HEK293 (cell line): ENCODE measurements around the gene PTBP1.

Source experiments
- CTCF ChIA-PET: fragments of 350-600 bp; formaldehyde crosslinking; extraction: SDS; loops from one replicate; lab custom pipeline; 2021; ENCODE audit warnings: antibody characterized with exemption; lab: Yijun Ruan, JAX
- POLR2A ChIA-PET: fragments of 300-600 bp; formaldehyde crosslinking; extraction: SDS; loops from one replicate; lab custom pipeline; 2020; ENCODE audit warnings: antibody characterized with exemption, inconsistent platforms; lab: Yijun Ruan, JAX
- H3K27ac ChIP-seq: fragments of 200-500 bp; sonication (Bioruptor generic); 2 replicates; pipeline ENCODE4 v1.5.1; 2014; ENCODE audit warnings: low read depth, low read length, control low read depth, inconsistent platforms; ENCODE audit errors: extremely low read depth
- H3K36me3 ChIP-seq, 2 experiments: fragments of 200-500 bp in 1 of 2; sonication (Bioruptor generic) in 1 of 2; 1 replicate in 1 of 2; 2 replicates in 1 of 2; pipeline ENCODE4 v1.5.1; 2014 to 2017; ENCODE audit warnings: inconsistent platforms in 2 of 2, low read length in 2 of 2; ENCODE audit not compliant: control insufficient read depth in 2 of 2, insufficient read depth in 1 of 2
- H3K4me1 ChIP-seq: fragments of 200-500 bp; sonication (Bioruptor generic); 2 replicates; pipeline ENCODE4 v1.5.1; 2014; ENCODE audit warnings: mild to moderate bottlenecking, low read length, inconsistent platforms; ENCODE audit not compliant: control insufficient read depth, insufficient read depth
- H3K4me3 ChIP-seq: 2 replicates; pipeline ENCODE4 v1.5.1; 2011; ENCODE audit warnings: low read depth, mild to moderate bottlenecking, control low read depth, low read length, moderate library complexity
- H3K9me3 ChIP-seq: fragments of 200-500 bp; sonication (Bioruptor generic); 2 replicates; pipeline ENCODE4 v1.5.1; 2014; ENCODE audit warnings: low read depth, low read length, inconsistent platforms; ENCODE audit not compliant: control insufficient read depth, insufficient read depth
- GLIS1 ChIP-seq: fragments of 450-650 bp; formaldehyde crosslinking; IDR thresholded peaks from 2 replicates; pipeline ENCODE4 v1.5.1; 2016; ENCODE audit warnings: missing biosample characterization, missing genetic modification characterization
- GLIS2 ChIP-seq: fragments of 450-650 bp; formaldehyde crosslinking; IDR thresholded peaks from 2 replicates; pipeline ENCODE4 v1.5.1; 2016; ENCODE audit warnings: missing biosample characterization, missing genetic modification characterization
- HOXD13 ChIP-seq: sonication (generic); formaldehyde crosslinking; IDR thresholded peaks from 2 replicates; pipeline ENCODE4 v1.8.0; 2022; ENCODE audit warnings: missing genetic modification reagents, borderline replicate concordance
- KLF1 ChIP-seq: fragments of 450-650 bp; formaldehyde crosslinking; IDR thresholded peaks from 2 replicates; pipeline ENCODE4 v1.5.1; 2016; ENCODE audit warnings: missing biosample characterization, missing genetic modification characterization
- OVOL3 ChIP-seq: fragments of 450-650 bp; formaldehyde crosslinking; IDR thresholded peaks from 2 replicates; pipeline ENCODE4 v1.5.1; 2016; ENCODE audit warnings: missing biosample characterization, missing genetic modification characterization
- SP3 ChIP-seq: fragments of 450-650 bp; formaldehyde crosslinking; IDR thresholded peaks from 2 replicates; pipeline ENCODE4 v1.5.1; 2016; ENCODE audit warnings: missing biosample characterization, missing genetic modification characterization
- WT1 ChIP-seq: fragments of 450-650 bp; formaldehyde crosslinking; IDR thresholded peaks from 2 replicates; pipeline ENCODE4 v1.5.1; 2016; ENCODE audit warnings: missing biosample characterization, missing genetic modification characterization
- ZBTB48 ChIP-seq: fragments of 450-650 bp; formaldehyde crosslinking; IDR thresholded peaks from 2 replicates; pipeline ENCODE4 v1.5.1; 2016; ENCODE audit warnings: missing biosample characterization, missing genetic modification characterization
- ZFHX2 ChIP-seq: fragments of 450-650 bp; formaldehyde crosslinking; conservative IDR thresholded peaks from 2 replicates; pipeline ENCODE4 v1.5.1; 2016; ENCODE audit warnings: missing biosample characterization, missing genetic modification characterization
- ZFP37 ChIP-seq: fragments of 450-650 bp; formaldehyde crosslinking; IDR thresholded peaks from 2 replicates; pipeline ENCODE4 v1.5.1; 2016; ENCODE audit warnings: missing biosample characterization, missing genetic modification characterization
- ZNF121 ChIP-seq: fragments of 450-650 bp; formaldehyde crosslinking; IDR thresholded peaks from 2 replicates; pipeline ENCODE4 v1.5.1; 2016; ENCODE audit warnings: missing biosample characterization, missing genetic modification characterization
- ZNF157 ChIP-seq: fragments of 450-650 bp; formaldehyde crosslinking; IDR thresholded peaks from 2 replicates; pipeline ENCODE4 v1.5.1; 2016; ENCODE audit warnings: missing biosample characterization, missing genetic modification characterization
- ZNF302 ChIP-seq: fragments of 450-650 bp; formaldehyde crosslinking; IDR thresholded peaks from 2 replicates; pipeline ENCODE4 v1.5.1; 2016; ENCODE audit warnings: missing biosample characterization, missing genetic modification characterization, low read depth
- ZNF529 ChIP-seq: fragments of 450-650 bp; formaldehyde crosslinking; IDR thresholded peaks from 2 replicates; pipeline ENCODE4 v1.5.1; 2017; ENCODE audit warnings: missing genetic modification characterization, missing biosample characterization; ENCODE audit not compliant: insufficient replicate concordance
- ZNF747 ChIP-seq: fragments of 450-650 bp; formaldehyde crosslinking; IDR thresholded peaks from 2 replicates; pipeline ENCODE4 v1.5.1; 2016; ENCODE audit warnings: missing biosample characterization, missing genetic modification characterization
- ZNF792 ChIP-seq: fragments of 450-650 bp; formaldehyde crosslinking; IDR thresholded peaks from 2 replicates; pipeline ENCODE4 v1.5.1; 2016; ENCODE audit warnings: missing biosample characterization, missing genetic modification characterization
- TF ChIP-seq, protein P1 (sequence below): fragments of 450-650 bp; formaldehyde crosslinking; IDR thresholded peaks from 2 replicates; pipeline ENCODE4 v1.5.1; 2016; ENCODE audit warnings: missing biosample characterization, missing genetic modification characterization, low read depth
- TF ChIP-seq, protein P2 (sequence below): fragments of 450-650 bp; formaldehyde crosslinking; IDR thresholded peaks from 2 replicates; pipeline ENCODE4 v1.5.1; 2016; ENCODE audit warnings: missing biosample characterization, missing genetic modification characterization
- TF ChIP-seq, protein P3 (sequence below): fragments of 450-650 bp; formaldehyde crosslinking; IDR thresholded peaks from 2 replicates; pipeline ENCODE4 v1.5.1; 2016; ENCODE audit warnings: missing biosample characterization, missing genetic modification characterization, borderline replicate concordance
- TF ChIP-seq, protein P4 (sequence below): fragments of 450-650 bp; formaldehyde crosslinking; IDR thresholded peaks from 2 replicates; pipeline ENCODE4 v1.5.1; 2016; ENCODE audit warnings: missing biosample characterization, missing genetic modification characterization
- TF ChIP-seq, protein P5 (sequence below): fragments of 450-650 bp; formaldehyde crosslinking; IDR thresholded peaks from 2 replicates; pipeline ENCODE4 v1.5.1; 2016; ENCODE audit warnings: missing biosample characterization, missing genetic modification characterization

Gene PTBP1

DNA sequence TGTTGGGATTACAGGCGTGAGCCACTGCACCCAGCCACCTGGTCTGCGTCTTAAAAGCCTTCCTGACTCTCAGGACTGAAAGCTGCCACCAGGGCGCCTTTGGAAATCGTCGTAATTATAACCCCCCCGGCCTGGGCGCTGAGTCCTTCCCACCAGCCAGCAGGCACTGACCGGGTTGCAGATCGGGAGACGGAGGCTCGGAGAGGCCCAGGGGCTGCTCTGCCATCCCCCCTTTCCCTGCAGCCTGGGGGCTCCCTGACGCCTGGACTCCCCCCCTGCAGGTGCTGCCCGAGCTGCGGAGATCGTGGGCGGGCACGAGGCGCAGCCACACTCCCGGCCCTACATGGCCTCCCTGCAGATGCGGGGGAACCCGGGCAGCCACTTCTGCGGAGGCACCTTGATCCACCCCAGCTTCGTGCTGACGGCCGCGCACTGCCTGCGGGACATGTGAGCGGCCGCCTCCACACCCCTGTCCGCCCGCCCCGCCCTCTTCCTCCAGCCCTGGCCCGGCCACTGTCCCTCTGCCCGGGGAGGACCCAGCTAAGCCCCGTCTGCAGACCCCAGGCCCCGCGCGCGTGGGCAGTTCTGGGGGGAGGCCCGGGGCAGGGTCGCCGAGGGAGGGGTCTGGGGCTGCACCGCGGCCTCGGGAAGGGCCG lies 46.1 kb downstream of the PTBP1 start (continued):
- TF ChIP-seq OVOL3 (tag by site-specific recombination) (no peak), ZBTB48 (tag by site-specific recombination) (no peak), ZNF529 (no peak), GLIS2 (peak; percentile 52; the same call in 1 of the 2 replicates), ZFP37 (no peak), ZNF302 (no peak), ZNF747 (tag by site-specific recombination) (no peak)
- TF ChIP-seq, protein P1, sequence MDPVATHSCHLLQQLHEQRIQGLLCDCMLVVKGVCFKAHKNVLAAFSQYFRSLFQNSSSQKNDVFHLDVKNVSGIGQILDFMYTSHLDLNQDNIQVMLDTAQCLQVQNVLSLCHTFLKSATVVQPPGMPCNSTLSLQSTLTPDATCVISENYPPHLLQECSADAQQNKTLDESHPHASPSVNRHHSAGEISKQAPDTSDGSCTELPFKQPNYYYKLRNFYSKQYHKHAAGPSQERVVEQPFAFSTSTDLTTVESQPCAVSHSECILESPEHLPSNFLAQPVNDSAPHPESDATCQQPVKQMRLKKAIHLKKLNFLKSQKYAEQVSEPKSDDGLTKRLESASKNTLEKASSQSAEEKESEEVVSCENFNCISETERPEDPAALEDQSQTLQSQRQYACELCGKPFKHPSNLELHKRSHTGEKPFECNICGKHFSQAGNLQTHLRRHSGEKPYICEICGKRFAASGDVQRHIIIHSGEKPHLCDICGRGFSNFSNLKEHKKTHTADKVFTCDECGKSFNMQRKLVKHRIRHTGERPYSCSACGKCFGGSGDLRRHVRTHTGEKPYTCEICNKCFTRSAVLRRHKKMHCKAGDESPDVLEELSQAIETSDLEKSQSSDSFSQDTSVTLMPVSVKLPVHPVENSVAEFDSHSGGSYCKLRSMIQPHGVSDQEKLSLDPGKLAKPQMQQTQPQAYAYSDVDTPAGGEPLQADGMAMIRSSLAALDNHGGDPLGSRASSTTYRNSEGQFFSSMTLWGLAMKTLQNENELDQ (tag by site-specific recombination), result no peak
- TF ChIP-seq, protein P2, sequence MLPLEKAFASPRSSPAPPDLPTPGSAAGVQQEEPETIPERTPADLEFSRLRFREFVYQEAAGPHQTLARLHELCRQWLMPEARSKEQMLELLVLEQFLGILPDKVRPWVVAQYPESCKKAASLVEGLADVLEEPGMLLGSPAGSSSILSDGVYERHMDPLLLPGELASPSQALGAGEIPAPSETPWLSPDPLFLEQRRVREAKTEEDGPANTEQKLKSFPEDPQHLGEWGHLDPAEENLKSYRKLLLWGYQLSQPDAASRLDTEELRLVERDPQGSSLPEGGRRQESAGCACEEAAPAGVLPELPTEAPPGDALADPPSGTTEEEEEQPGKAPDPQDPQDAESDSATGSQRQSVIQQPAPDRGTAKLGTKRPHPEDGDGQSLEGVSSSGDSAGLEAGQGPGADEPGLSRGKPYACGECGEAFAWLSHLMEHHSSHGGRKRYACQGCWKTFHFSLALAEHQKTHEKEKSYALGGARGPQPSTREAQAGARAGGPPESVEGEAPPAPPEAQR (tag by site-specific recombination), result no peak

- no peaks in the 10 kb centered on the region for H3K36me3 ChIP-seq
- no peaks in the 10 kb centered on the region; the same call in 1 of the 2 replicates for H3K4me1 ChIP-seq
- CTCF ChIA-PET, result interaction anchor here (1.0 kb wide), 1 partner anchor 13 kb away, joined by 3 read pairs; no protein-coding TSS in a partner anchor
- H3K27ac ChIP-seq, result no peak overlapping the region
- POLR2A ChIA-PET, result no interaction called here
- TF ChIP-seq ZNF792 (tag by site-specific recombination), result peak; percentile 72; the same call in 1 of the 2 replicates
- TF ChIP-seq SP3 (tag by site-specific recombination), result 0 out of 2 replicates have a peak, but pooled peaks have one; percentile 36
- TF ChIP-seq, protein P3, sequence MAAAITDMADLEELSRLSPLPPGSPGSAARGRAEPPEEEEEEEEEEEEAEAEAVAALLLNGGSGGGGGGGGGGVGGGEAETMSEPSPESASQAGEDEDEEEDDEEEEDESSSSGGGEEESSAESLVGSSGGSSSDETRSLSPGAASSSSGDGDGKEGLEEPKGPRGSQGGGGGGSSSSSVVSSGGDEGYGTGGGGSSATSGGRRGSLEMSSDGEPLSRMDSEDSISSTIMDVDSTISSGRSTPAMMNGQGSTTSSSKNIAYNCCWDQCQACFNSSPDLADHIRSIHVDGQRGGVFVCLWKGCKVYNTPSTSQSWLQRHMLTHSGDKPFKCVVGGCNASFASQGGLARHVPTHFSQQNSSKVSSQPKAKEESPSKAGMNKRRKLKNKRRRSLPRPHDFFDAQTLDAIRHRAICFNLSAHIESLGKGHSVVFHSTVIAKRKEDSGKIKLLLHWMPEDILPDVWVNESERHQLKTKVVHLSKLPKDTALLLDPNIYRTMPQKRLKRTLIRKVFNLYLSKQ (tag by site-specific recombination), result no peak
- TF ChIP-seq GLIS1 (tag by site-specific recombination), result no peak
- no peak for TF ChIP-seq ZNF157 (tag by site-specific recombination)
- H3K4me3 ChIP-seq, result peak overlapping the region; percentile 7; the same call in 1 of the 2 replicates
- no peaks in the 10 kb centered on the region for H3K9me3 ChIP-seq
Observed at GRCh38 chr19:843836-844545, 46.7 kb downstream of the PTBP1 start.

DNA sequence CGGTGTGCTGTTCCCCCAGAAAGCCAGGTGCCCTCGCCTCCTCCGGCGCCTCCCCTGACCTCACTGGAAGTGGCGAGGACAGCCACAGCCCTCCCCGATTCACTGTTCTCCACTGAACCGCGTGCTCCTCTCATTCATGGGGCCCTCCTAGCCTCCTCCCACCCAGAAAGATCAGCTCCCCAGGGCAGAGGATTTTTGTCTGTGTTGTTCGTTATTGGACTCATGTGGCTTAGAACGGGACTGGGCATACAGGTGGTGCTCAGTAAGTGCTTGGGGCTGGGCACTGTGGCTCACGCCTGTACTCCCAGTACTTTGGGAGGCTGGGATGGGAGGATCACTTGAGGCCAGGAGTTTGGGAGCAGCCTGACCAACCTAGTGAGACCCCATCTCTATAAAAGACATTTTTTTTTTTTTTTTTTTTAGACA lies 47.3 kb downstream of the PTBP1 start:
- Histone ChIP-seq H3K4me1 (no peaks in the 10 kb centered on the region; the same call in 1 of the 2 replicates), H3K36me3 (no peaks in the 10 kb centered on the region), H3K27ac (no peak overlapping the region), H3K9me3 (no peaks in the 10 kb centered on the region), H3K4me3 (no peak overlapping the region)
- ChIA-PET CTCF (no interaction called here), POLR2A (no interaction called here)
- TF ChIP-seq ZNF121 (tag by site-specific recombination) (peak; percentile 86; the same call in 1 of the 2 replicates), ZFHX2 (0 out of 2 replicates have a peak, but pooled peaks have one; percentile 20), KLF1 (tag by site-specific recombination) (peak; percentile 78), GLIS1 (tag by site-specific recombination) (peak; percentile 43; the same call in 1 of the 2 replicates), WT1 (tag by site-specific recombination) (peak; percentile 23; the same call in 1 of the 2 replicates), HOXD13 (CRISPR knock-in tag) (no peak)
- TF ChIP-seq, protein P4, sequence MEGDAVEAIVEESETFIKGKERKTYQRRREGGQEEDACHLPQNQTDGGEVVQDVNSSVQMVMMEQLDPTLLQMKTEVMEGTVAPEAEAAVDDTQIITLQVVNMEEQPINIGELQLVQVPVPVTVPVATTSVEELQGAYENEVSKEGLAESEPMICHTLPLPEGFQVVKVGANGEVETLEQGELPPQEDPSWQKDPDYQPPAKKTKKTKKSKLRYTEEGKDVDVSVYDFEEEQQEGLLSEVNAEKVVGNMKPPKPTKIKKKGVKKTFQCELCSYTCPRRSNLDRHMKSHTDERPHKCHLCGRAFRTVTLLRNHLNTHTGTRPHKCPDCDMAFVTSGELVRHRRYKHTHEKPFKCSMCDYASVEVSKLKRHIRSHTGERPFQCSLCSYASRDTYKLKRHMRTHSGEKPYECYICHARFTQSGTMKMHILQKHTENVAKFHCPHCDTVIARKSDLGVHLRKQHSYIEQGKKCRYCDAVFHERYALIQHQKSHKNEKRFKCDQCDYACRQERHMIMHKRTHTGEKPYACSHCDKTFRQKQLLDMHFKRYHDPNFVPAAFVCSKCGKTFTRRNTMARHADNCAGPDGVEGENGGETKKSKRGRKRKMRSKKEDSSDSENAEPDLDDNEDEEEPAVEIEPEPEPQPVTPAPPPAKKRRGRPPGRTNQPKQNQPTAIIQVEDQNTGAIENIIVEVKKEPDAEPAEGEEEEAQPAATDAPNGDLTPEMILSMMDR (tag by site-specific recombination), result no peak
- TF ChIP-seq, protein P5, sequence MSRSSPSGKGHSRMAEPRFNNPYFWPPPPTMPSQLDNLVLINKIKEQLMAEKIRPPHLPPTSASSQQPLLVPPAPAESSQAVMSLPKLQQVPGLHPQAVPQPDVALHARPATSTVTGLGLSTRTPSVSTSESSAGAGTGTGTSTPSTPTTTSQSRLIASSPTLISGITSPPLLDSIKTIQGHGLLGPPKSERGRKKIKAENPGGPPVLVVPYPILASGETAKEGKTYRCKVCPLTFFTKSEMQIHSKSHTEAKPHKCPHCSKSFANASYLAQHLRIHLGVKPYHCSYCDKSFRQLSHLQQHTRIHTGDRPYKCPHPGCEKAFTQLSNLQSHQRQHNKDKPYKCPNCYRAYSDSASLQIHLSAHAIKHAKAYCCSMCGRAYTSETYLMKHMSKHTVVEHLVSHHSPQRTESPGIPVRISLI (tag by site-specific recombination), result peak; percentile 39; the same call in 1 of the 2 replicates
